WTC11 (cell line): Measurements from ENCODE around the gene ORAI1.

Source experiments
- NR1H2 ChIP-seq: sonication (generic); formaldehyde crosslinking; IDR thresholded peaks from 2 replicates; pipeline ENCODE4 v1.9.0; 2021; ENCODE audit warnings: mild to moderate bottlenecking, moderate library complexity, missing genetic modification reagents
- NR2C2 ChIP-seq: sonication (generic); formaldehyde crosslinking; IDR thresholded peaks from 2 replicates; pipeline ENCODE4 v1.8.0; 2022; ENCODE audit warnings: mild to moderate bottlenecking, missing genetic modification reagents
- TF ChIP-seq, protein P1 (sequence below): fragments of 200-600 bp; IDR thresholded peaks from 2 replicates; pipeline ENCODE4 v1.8.0; 2022; ENCODE audit warnings: antibody characterized with exemption
- TF ChIP-seq, protein P2 (sequence below): fragments of 250-450 bp; sonication (Bioruptor Pico); IDR thresholded peaks from 2 replicates; pipeline ENCODE4 v1.9.0; 2021; ENCODE audit warnings: mild to moderate bottlenecking

DNA sequence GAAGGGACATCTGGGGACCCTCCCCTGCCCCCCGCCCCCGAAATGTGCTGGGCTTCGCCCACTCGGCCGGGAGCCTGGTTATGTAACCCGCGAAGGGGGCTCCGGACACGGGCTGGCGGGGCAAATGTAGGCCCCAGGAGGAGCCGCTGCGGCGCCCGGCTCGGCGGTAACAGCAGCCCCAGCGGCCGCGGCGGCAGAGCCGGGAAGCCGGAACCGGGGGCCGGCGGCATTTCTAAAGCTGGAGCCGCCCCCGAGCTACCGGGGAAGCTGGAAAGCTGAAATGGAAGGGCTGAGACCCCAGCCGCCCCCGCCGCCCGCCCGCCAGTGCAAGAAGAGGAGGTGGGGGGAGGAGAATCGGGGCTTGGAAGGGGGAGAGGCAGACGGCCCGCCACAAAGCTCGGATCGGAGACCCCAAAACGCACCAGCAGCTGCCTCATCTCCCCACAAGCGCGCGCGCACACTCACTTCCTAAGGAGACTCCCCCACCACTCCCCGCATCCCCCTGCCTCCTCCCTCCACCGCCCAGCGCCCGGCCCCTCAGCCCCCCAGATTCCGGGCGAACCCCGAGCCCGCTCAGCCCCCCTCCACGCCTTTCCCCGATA is 47.0 kb upstream of the ORAI1 start:
- TF ChIP-seq NR1H2 (no peak), NR2C2 (no peak)
- TF ChIP-seq, protein P1, sequence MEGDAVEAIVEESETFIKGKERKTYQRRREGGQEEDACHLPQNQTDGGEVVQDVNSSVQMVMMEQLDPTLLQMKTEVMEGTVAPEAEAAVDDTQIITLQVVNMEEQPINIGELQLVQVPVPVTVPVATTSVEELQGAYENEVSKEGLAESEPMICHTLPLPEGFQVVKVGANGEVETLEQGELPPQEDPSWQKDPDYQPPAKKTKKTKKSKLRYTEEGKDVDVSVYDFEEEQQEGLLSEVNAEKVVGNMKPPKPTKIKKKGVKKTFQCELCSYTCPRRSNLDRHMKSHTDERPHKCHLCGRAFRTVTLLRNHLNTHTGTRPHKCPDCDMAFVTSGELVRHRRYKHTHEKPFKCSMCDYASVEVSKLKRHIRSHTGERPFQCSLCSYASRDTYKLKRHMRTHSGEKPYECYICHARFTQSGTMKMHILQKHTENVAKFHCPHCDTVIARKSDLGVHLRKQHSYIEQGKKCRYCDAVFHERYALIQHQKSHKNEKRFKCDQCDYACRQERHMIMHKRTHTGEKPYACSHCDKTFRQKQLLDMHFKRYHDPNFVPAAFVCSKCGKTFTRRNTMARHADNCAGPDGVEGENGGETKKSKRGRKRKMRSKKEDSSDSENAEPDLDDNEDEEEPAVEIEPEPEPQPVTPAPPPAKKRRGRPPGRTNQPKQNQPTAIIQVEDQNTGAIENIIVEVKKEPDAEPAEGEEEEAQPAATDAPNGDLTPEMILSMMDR, result no peak
- TF ChIP-seq, protein P2, sequence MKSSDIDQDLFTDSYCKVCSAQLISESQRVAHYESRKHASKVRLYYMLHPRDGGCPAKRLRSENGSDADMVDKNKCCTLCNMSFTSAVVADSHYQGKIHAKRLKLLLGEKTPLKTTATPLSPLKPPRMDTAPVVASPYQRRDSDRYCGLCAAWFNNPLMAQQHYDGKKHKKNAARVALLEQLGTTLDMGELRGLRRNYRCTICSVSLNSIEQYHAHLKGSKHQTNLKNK (CRISPR knock-in tag), result no peak
